AG09309 (cell line): Measurements from ENCODE around the gene YPEL3.
A peak's percentile ranks its signal among the peaks of the same experiment; 100 is the strongest.

Experiments
- DNase-seq: peaks from one replicate; pipeline ENCODE4 v3.0.0-alpha.2; 2010; ENCODE audit warnings: low read depth
- H3K4me3 ChIP-seq: 2 replicates; pipeline ENCODE4 v1.5.1; 2011; ENCODE audit warnings: mild to moderate bottlenecking, low read depth, low read length, moderate library complexity; ENCODE audit not compliant: control insufficient read depth
- TF ChIP-seq, protein P1 (sequence below): IDR thresholded peaks from 2 replicates; pipeline ENCODE4 v1.5.1; 2011; ENCODE audit warnings: mild to moderate bottlenecking, low read depth, low read length, inconsistent platforms; ENCODE audit not compliant: insufficient read depth, control insufficient read depth; ENCODE audit errors: missing control alignments

YPEL3 gene

GRCh38 chr16:30078744-30079143 is 17.3 kb downstream of the YPEL3 start:
- DNase-seq: no peak
- no peak overlapping the region for H3K4me3 ChIP-seq
- TF ChIP-seq, protein P1, sequence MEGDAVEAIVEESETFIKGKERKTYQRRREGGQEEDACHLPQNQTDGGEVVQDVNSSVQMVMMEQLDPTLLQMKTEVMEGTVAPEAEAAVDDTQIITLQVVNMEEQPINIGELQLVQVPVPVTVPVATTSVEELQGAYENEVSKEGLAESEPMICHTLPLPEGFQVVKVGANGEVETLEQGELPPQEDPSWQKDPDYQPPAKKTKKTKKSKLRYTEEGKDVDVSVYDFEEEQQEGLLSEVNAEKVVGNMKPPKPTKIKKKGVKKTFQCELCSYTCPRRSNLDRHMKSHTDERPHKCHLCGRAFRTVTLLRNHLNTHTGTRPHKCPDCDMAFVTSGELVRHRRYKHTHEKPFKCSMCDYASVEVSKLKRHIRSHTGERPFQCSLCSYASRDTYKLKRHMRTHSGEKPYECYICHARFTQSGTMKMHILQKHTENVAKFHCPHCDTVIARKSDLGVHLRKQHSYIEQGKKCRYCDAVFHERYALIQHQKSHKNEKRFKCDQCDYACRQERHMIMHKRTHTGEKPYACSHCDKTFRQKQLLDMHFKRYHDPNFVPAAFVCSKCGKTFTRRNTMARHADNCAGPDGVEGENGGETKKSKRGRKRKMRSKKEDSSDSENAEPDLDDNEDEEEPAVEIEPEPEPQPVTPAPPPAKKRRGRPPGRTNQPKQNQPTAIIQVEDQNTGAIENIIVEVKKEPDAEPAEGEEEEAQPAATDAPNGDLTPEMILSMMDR: no peak

GRCh38 chr16:30077656-30078055 is 18.4 kb downstream of the YPEL3 start:
- no peak for DNase-seq
- TF ChIP-seq, protein P1: no peak
- H3K4me3 ChIP-seq: no peak overlapping the region; the same call in 1 of the 2 replicates

- no peak for DNase-seq
- TF ChIP-seq, protein P1: no peak
- peak overlapping the region; percentile 95 for H3K4me3 ChIP-seq
Measured at GRCh38 chr16:30076276-30076791, 19.7 kb downstream of the YPEL3 start.

DNA sequence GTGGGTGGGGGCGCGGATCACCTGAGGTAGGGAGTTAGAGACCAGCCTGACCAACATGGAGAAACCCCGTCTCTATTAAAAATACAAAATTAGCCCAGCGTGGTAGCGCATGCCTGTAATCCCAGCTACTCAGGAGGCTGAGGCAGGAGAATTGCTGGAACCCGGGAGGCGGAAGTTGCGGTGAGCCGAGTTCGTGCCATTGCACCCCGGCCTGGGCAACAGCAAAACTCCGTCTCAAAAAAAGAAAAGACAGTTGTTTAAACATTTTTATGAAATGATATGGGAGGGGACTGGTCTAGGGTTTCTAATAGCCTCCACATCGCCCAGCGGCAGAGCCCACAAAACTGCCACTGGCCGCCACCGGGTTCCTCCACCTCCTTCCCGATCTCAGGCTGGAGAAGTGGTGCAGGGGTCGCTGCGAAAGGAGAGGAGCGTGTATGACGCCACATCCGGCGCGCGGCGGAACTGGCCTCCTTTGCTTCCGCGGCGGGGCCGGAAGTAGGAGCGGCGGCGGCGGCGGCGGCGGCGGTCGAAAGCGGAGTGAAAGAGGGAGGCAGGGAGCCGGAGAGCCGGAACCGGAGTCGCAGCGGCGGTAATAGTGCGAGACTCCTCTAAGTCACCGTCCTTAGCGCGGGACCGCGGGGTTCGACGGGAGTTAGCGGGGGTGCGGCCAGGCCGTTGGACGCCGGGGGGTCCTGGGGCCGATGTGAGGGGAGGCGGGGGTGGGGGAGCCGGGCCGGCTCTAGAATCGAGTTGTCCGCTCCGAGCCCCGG is 20.3 kb downstream of the YPEL3 start, which contains the start of gene PPP4C:
Gene PPP4C (plus strand): TSS at position 492 of the 773 bp plus-strand sequence. CDS start 384 bp downstream, outside the sequence.
- no peak for DNase-seq
- H3K4me3 ChIP-seq: peak within 1 kb of the TSS; percentile 95
- TF ChIP-seq, protein P1: no peak

- DNase-seq: no peak
- H3K4me3 ChIP-seq: 0 out of 2 replicates have a peak overlapping the region, but pooled peaks have one; percentile 4
- TF ChIP-seq, protein P1: no peak
Measured at GRCh38 chr16:30070490-30070889, 25.5 kb downstream of the YPEL3 start.

DNA sequence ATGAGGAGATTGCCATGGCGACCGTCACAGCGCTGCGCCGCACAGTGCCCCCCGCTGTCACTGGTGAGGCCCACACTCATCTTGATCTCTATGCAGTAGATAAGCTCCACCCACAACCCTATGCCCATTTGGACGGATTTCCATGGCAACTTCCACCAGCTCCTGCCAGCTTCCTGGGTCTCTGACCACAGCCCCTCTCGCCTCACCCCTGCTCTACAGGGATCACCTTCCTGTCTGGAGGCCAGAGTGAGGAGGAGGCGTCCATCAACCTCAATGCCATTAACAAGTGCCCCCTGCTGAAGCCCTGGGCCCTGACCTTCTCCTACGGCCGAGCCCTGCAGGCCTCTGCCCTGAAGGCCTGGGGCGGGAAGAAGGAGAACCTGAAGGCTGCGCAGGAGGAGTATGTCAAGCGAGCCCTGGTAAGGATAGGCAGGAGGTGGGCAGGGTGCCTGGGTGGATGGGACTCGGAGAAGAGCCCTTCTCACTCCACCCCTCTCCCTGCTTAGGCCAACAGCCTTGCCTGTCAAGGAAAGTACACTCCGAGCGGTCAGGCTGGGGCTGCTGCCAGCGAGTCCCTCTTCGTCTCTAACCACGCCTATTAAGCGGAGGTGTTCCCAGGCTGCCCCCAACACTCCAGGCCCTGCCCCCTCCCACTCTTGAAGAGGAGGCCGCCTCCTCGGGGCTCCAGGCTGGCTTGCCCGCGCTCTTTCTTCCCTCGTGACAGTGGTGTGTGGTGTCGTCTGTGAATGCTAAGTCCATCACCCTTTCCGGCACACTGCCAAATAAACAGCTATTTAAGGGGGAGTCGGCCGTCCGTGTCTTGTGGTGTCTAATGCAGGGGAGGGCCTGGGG is 26.2 kb downstream of the YPEL3 start:
- no peak for DNase-seq
- peak overlapping the region; percentile 4; the same call in 1 of the 2 replicates for H3K4me3 ChIP-seq
- TF ChIP-seq, protein P1: no peak
